Activated T-helper 9 cell treated with anti-CD3 and anti-CD28 coated beads, Interleukin-2, amount 50 U/mL, for 16 hours (primary cell): ENCODE data around the gene GRK4.
"Not testable (repeated sequence)": the region's sequence is repeated elsewhere in the genome, so short reads cannot be mapped to it uniquely, and the experiment has no call there.

Experiments used
- DNase-seq: peaks from one replicate; pipeline ENCODE4 v3.0.0-alpha.2; 2020; ENCODE audit warnings: low read depth

GRK4 gene

GRCh38 chr4:2942037-2942531 is 21.3 kb upstream of the GRK4 start:
- DNase-seq: no peak

GRCh38 chr4:2942532-2943363 is 20.6 kb upstream of the GRK4 start:
- no peak for DNase-seq

- no peak for DNase-seq
Measured at GRCh38 chr4:2943364-2944090, 19.8 kb upstream of the GRK4 start.

GRCh38 chr4:2944091-2944482 is 19.3 kb upstream of the GRK4 start:
- DNase-seq: no peak

- DNase-seq: no peak
Measured at GRCh38 chr4:2944586-2945526, 18.5 kb upstream of the GRK4 start.

GRCh38 chr4:2945619-2946604 is 17.5 kb upstream of the GRK4 start:
- not testable (repeated sequence) for DNase-seq

GRCh38 chr4:2946812-2947600 is 16.4 kb upstream of the GRK4 start:
- DNase-seq: no peak

GRCh38 chr4:2947926-2948325 is 15.4 kb upstream of the GRK4 start:
- no peak for DNase-seq

GRCh38 chr4:2948895-2949781 is 14.2 kb upstream of the GRK4 start:
- no peak for DNase-seq

- no peak for DNase-seq
Measured at GRCh38 chr4:2949782-2950125, 13.6 kb upstream of the GRK4 start.

GRCh38 chr4:2950221-2950989 is 13.0 kb upstream of the GRK4 start:
- DNase-seq: no peak

GRCh38 chr4:2953496-2953895 is 9.9 kb upstream of the GRK4 start:
- no peak for DNase-seq

GRCh38 chr4:2954358-2955185 is 8.8 kb upstream of the GRK4 start:
- DNase-seq: peak; percentile 62

- DNase-seq: not testable (repeated sequence)
Measured at GRCh38 chr4:2955186-2956044, 8.0 kb upstream of the GRK4 start.

- no peak for DNase-seq
Measured at GRCh38 chr4:2958446-2958845, 4.9 kb upstream of the GRK4 start.

GRCh38 chr4:2960450-2960849 is 2.9 kb upstream of the GRK4 start:
- not testable (repeated sequence) for DNase-seq
